NCI-H1417 treated with DMSO at 0.1 percent for 48 hours (cell line): ENCODE results near the gene MOV10L1.

ENCODE experiments used
- DNase-seq: peaks from one replicate; lab custom pipeline; 2025; lab: John Stamatoyannopoulos, UW

The MOV10L1 gene

DNA sequence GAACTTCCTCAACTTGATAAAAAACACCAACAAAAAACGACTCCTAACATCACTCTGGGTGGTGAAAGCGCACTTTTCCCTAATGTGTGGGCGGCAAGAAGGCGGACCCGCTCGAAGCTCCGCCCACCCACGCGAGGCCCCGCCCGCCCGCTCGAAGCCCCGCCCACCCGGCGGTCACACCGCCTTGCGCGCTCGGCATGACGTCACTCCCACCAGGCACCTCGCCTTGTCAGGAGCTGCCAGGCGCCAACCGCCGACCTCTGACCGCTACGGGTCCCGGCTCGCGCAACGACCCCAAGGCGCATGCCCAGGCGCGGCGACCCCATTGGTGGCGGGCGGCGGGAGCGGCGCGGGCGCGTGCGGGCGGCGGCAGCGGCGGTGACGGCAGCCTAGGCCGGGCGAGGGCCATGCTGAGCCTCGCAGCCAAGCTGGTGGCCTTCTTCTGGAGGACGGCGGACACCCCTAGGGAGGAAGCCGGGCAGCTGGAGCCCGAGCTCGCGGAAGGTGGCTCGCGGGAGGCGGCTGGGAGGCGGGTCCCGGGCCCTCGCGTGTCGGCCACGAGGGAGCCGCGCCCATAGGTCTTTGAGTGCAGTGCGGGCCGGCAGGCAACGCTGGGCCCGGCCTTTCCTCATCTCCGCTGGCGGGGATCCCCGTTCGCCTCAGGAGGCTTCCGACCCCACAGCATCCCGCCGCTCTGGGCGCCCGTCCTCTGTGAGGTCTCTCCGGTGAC is at the start of gene MOV10L1:
Gene MOV10L1, plus strand, starts transcription at position 325 of the 730 bp plus-strand sequence. Its CDS starts 83 bp downstream, at position 408.
- no peak for DNase-seq

DNA sequence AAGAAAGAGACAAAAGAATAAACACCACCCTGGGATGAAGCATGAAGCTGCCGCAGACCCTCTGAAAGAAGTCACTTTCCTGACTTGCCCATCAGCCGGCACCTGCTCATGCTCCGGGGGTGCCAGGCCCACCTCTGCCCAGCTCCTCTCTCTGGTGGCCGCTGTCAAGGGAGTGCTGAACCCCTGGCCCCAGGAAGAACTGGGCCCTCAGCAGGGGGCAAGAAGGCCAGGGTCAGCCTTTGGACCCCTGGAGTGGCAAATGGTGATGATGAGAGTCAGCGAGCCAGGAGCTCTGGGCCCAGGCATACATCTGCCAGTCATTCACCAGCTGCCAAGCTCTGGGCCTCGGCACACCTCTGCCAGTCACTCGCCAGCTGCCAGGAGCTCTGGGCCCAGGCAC is 49.1 kb upstream of the MOV10L1 start:
- DNase-seq = no peak

DNA sequence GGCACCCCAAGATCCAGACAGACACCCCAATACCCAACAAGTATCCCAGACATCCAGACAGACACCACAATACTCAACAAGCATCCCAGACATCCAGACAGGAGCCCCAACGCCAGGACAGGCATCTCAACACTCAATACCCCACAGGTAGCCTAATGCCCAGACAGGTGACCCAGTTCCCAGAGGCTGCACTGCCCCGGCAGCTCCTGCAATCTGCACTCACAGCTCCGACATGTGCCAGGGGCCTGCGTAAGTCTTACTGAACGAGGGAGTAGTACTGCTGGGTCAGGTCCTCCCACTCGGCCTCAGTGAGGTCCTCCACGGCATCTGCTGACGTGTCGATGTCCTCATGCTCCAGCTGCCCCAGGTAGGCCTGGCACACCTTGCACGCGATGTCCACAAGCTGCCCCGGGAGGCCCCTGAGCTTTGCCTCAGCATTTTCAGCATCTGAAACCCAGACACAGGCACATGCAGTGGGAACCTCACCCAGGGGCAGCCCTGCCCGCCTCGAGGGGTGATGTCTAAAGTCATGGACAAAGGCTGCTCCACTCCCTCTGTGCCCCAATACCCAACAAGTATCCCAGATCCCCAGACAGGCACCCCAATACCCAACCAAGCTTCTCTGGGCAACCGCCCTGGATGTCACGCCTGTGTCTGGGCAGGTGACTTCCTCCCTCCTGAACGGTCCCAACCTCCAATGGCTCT is 48.3 kb upstream of the MOV10L1 start:
- DNase-seq = no peak

DNA sequence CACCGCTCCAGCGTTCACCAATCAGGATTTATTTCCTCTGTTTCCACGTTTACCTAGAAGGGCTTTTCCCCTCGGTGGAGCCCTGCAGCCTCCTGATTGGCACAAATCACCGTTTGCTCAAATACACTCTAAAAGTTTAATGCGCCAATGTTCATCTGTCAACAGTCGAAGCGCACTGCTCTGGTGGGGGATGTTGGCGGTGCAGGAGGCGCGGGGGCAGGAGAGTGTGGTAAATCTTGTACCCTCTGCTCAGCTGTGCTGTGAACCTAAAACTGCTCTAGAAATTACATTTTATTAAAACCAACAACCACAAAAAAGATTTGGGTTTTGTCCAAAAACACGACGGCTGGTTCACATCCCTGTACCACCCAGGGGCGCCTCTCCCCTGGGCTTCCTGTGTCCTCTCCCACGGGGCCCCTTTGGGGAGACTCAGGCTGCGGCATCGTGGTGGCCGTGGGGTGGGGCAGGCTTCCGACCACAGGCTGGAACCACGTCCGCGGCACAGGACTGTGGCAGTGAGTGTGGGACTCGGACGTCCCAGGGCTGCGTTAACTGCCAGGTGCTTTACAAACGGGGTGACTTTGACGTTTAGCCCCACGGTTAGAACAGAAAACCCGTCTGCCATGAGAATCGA is 45.2 kb upstream of the MOV10L1 start:
- DNase-seq = no peak

DNA sequence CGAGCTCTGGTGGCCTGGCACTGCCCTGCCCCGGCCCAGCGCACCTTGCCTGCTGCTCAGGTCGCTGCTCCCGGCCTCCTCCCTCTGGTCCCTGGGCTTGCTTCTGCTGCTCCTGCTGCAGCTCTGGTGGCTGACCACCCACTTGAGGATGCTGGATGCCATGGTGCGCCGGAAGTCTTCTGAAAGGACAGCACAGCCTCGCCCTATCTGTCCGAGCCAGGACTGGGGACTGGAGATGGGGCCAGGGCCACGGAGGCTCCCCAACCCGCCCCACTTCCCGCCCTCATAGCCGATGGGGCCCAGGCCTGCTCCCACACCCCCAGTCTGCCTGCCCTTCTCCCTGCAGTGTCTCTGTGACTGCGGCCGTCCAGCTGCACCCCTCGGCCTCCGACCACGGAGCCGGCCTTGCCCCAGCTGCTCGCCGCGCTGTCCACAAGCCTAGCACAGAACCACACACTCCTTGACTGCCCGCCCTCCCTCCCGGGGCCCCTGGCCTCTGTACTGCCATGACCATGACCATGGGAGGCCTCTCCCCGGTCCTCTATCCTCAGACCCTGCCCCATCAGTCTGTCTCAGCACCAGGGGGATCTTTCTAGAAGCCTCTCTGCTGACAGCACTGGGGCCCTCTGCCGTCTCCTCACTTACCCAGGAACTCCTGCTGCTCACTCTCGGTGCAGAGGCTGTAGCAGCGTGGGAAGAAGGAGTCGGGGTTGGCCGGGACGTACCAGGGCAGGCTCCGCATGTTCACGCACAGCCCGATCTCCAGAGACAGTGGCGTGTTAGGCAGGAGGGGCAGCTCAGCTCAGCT is 44.4 kb upstream of the MOV10L1 start:
- no peak for DNase-seq

DNA sequence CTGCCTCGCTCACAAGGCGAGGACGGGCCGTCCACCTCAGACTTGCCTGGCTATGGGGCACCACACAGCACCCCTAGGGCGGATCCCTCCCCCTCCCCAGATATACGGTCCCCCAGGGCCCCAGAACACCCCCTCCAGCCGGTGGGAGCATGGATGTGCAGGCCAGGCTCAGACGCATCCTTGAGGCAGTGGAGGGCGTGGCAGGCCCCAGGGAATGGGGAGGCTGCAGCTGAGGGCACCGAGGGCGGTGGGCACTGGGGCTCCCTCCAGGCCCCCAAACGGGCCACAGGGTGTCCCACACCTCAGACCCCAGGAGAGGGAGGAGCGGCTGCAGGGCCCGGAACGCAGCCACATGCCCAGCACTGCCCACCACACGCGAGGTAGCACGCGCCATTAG is 43.8 kb upstream of the MOV10L1 start:
- no peak for DNase-seq

DNA sequence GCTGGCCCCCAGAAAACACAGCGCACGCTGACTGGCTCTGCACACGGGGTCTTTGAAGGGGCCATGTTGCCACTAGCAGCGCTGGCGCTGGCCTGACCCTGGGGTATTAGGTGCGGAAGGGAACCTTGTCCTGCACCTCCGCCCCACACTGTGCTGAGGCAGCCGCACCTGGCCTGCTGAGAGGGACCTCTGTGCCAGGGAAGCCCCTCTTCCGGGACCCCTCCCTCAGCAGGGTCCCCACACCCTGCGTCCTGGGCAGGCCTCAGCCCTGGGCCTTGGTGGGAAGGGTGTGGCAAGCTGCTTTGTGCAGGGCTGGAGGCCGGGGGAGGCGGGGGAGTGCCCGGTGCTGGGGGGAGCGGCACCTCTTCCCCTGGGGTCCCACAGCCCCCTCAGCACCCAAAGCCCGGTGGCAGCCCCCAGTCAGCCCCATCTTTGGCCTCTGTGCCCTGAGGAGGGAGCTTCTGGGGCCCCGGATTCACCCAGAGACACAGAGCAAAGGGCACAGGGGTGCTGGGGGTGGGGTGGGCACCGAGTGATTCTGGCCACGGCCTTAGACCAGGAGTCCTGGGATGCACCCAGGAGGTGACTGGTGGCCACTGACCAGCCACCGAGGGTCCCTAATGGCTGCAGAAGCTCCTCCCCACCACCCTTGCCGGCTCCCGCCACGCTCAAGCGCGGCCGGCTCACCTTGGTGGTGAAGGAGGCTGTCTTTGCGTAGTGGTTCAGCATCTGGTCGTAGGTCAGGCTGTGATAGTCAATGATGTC is 43.1 kb upstream of the MOV10L1 start:
- no peak for DNase-seq

GRCh38 chr22:50047346-50047745 is 42.5 kb upstream of the MOV10L1 start:
- DNase-seq = no peak

DNA sequence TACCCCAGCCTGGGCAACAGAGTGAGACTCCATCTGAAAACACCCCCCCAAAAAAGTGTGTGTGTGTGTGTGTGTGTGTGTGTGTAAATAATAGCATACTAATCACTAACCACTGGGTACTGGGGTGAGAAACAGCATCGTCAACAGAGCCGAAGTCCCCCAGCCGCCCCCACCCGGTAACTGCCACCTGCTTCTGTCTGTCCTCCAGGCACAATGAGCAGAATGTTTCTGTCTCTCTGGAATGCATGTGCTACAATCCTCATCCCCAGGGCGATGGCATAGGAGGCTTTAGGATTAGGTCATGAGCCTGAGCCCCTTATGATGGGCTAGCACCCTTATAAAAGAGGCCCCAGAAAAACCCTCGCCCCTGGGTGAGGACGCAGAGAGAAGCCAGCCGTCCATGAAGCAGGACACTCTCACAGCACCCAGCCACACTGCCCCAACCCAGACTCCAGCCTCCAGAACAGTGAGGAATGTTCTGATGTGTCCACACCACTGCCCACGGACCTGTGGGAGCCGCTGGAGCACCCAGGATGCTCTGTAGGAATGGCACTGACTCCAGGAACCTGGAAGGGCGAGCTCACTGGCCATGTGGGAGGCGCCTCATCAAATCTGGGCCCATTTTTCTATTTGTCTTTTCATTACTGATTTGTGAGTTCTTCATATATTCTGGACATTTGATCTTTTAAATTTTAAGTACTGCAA is 41.6 kb upstream of the MOV10L1 start:
- no peak for DNase-seq

GRCh38 chr22:50048836-50049235 is 41.0 kb upstream of the MOV10L1 start:
- DNase-seq = no peak

- no peak for DNase-seq
Measured at GRCh38 chr22:50049299-50050195, 40.3 kb upstream of the MOV10L1 start.

GRCh38 chr22:50051930-50052329 is 37.9 kb upstream of the MOV10L1 start:
- no peak for DNase-seq

- no peak for DNase-seq
Measured at GRCh38 chr22:50053861-50054260, 35.9 kb upstream of the MOV10L1 start.

DNA sequence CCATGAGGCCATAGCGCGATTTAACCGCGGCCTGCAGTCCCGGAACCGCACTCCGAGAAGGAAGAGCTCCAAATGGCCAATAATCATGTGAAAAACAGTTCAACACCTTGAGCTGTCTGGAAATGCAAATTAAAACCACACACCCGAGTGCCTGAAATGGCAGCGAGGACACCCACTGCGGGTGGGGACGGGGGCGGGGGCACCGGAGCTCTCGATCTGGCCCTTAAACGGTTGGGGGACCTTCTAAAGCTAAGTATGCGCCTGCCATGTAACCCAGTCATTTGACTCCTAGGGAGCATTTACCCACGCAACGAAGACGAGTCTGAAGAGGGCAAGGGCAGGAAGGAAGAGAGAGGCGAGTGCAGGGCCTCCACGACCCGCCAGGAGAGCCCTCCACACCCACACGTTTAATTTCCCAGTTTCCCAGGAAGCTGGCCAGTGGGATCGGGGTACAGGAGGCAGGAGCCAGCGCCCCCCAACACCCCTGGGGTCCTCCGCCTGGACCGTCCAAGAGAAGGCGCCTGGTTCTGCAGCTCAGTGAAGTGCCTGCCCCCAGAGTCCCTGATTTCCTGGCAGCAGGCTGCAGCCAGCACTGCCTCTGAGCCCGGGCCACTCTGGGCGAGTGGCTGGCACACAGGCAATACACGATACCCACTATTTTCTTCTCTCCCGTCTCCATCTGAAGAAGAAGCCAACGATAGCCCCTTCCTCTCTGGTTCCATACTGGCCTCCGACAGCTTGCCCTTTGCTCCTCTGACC is 33.4 kb upstream of the MOV10L1 start:
- no peak for DNase-seq

DNA sequence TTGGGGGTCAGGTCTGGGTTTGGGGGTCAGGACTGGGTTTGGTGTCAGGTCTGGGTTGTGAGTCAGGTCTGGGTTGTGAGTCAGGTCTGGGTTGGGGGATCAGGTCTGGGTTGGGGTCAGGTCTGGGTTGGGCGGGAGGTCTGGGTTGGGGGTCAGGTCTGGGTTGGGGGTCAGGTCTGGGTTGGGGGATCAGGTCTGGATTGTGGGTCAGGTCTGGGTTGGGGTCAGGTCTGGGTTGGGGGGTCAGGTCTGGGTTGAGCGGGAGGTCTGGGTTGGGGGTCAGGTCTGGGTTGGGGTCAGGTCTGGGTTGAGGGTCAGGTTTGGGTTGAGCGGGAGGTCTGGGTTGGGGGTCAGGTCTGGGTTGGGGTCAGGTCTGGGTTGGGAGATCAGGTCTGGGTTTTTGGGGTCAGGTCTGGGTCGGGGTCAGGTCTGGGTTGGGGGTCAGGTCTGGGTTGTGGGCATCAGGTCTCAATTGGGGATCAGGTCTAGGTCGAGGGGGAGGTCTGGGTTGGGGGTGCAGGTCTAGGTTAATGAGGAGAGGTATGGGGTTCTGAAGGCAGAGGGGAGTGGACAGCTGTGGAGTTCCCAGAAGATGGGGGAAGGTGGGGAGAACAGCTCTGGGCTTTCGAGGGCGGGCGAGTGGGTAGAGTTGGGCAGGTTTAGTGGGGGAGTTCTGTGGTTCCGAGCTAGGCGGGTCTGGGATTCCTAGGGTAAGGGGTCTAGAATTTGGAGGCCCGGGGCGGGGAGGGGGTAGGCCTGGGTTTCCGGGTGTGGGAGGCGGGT is 32.3 kb upstream of the MOV10L1 start:
- no peak for DNase-seq

DNA sequence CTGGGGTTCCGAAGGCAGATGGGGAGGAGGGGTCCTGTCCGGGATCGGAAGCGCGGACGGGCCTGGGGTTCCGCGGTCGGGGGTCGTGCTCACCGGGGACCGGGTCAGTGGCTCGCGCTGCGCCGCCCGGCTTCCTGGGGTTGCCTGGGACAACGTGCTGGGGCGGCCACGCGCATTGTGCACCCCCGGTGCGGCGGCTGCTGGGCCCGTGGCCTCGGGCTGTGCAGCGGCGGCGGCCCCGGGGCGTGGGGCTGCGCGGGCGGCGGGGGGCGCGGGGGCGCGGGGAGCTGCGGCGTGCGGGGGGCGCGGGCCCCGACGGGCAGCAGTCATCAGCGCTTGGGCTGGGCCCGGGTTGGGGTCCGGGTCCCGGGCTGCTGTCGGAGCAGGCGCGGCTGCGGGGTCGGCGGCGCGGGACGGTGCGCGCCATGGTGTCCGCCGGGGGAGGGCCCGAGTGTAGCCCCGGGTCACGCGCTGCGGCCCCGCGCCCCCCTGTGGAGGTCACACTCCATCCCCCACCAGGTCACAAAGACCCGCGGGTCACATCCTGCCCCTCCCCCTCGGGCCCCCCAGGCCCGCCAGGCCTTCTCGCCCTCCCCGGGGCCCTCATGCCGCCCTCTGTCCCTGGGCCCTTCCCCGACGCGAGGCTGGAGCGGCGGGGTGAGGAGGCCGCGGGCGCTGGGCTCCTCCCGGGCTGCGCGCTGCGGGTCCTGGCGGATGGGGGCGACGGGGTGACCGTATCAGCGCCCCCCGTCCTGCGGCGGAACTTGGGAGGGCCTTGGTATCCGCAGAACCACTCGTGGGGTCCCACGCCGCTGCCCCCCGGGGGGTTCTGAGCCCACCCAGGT is 31.5 kb upstream of the MOV10L1 start, which contains the start of gene TTLL8:
Gene TTLL8, minus strand, starts transcription at position 238 of the 845 bp plus-strand sequence.
- DNase-seq = no peak
